GM04503 (cell line): ENCODE data around the gene CNOT11.
"Not testable (repeated sequence)": the region's sequence is repeated elsewhere in the genome, so short reads cannot be mapped to it uniquely, and the experiment has no call there.

Source experiments
- DNase-seq: peaks from one replicate; pipeline ENCODE4 v3.0.0-alpha.2; 2012; ENCODE audit warnings: low read depth

The CNOT11 gene

DNA sequence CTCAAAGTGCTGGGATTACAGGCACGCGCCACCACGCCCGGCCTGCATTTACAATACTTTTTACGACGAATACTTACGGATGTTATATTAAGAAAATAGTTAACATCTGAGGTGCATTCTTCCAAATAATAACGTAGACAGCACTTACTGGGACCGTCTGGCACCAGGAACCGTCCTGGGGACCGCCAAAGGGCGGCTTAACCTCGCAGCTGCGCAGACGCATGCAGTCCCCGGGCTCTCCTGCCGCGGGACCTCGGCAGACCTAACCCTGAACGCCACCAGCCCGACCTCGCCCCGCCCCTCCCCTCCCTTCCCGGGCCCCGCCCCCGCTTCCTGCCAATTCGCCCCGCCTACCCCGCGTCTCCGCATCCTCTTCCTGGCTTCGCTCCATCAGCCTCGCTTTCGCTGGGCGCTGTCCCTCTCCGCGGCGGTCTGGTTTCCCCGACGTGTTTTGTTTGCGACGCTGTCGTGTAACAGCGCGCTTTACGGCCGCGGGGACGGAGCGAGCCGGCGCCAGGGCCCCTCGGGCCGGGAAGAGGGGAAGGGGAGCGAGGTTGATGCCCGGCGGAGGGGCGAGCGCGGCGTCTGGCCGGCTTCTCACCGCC, at the start of gene CNOT11:
Gene CNOT11, plus strand, starts transcription at position 479 of the 605 bp plus-strand sequence. Its CDS starts 79 bp downstream, at position 558.
- peak; percentile 84 for DNase-seq

DNA sequence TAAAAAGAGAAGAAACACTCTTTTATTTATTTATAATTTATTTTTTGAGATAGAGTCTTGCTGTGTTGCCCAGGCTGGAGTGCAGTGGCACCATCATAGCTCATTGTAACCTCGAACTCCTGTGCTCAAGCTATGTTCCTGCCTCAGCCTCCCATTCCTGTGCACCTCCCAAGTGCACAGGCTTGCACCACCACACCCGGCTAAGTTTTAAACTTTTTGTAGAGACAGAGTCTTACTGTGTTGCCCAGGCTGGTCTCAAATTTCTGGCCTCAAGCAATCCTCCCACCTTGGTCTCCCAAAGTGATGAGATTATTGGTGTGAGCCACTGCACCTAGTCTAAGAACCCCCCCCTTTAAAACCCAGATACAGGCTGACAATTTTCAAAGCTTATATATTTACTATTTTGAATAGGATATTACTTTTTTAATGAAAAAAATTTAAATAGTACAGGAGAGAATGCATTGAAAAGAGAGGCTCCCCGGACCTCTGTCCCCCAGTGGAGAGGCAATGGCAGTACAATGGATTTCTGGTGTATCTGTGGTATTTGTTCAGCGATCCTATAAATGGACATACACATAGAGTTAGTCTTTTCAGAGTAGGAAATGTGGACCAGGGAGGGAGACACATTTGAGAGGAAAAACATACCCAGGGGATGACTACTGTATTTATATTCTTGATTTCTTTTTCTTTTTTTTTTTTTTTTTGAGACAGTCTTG, 48.1 kb upstream of the CNOT11 start:
- no peak for DNase-seq

DNA sequence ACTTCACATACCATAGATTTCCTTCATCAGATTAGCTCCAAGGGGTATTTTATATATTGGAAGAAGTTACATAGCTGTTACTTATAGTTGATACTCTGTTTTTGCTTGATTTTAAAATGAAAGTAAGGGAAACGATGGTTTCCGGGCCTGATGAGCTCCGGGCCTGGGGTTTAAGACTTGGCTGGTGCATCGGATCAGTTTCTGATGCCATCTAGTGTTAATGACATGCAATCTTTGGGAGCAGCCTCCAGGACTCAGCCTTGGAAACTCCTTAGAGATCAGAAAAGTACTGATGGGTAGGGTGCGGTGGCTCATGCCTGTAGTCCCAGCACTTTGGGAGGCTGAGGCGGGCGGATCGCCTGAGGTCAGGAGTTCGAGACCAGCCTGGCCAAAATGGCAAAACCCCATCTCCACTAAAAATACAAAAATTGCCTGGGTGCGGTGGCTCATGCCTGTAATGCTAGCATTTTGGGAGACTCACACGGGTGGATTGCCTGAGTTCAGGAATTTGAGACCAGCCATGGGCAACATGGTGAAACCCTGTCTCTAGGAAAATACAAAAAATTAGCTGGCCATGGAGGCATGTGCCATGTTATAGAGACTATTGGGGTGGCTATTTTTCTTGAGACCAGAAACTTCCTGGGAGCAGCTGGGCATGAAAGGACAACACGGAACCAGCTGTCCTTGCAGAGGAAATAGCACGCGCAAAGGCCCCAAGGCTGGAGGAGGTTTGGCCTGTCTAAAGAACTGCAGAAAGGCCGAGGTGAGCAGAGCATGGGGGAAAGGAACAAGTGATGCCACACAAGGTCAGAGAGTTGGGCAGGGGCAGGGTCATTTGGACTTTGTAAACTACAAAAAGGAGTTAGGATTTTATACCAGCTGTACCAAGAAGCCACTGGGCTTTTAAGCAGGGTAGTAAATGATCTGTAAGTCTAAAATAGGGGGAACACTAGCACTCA, 46.9 kb upstream of the CNOT11 start:
- DNase-seq = peak; percentile 45

DNA sequence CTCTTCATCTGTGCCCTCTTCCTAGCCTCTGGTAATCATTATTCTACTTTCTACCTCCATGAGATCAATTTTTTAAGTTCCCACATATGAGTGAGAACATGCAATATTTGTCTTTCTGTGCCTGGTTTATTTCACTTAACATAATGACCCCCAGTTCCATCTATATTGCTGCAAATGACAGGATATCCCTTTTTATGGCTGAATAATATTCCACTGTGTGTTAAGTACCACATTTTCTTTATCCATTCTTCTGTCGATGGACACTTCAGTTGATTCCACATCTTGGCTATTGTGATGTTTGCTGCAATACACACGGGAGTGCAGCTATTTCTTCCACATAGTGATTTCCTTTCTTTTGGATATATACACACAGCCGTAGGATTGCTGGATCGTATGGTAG, 43.9 kb upstream of the CNOT11 start:
- no peak for DNase-seq

DNA sequence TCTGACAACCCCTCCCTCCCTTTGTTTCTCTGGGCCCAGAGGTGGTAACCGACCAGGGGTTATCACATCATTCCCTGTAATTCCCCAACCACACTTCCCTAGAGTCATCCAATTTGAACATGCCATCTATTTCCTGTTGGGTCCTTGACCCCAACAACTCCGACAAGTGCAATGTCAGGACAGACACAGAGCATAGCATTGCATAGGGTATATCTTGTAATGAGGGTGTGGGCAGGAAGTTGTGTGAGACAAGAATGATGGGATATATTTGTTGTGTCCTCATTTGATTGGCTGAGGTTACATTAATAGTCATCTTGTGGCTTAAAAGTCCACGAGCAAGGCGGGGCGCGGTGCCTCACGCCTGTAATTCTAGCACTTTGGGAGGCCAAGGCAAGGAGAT, 33.4 kb upstream of the CNOT11 start:
- DNase-seq = no peak

DNA sequence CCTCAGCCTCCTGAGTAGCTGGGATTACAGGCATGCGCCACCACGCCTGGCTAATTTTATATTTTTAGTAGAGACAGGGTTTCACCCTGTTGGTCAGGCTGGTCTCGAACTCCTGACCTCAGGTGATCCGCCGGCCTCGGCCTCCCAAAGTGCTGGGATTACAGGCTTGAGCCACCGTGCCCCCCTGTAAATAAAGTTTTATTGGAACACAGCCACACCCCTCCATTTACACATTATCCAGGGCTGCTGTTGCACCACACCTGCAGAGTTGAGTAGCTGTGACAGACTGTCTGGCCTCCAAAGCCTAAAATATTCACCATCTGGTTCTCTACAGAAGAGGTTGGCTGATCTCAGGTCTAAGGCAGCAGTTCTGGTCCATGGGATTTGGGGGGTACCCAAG, 32.6 kb upstream of the CNOT11 start:
- DNase-seq = not testable (repeated sequence)

DNA sequence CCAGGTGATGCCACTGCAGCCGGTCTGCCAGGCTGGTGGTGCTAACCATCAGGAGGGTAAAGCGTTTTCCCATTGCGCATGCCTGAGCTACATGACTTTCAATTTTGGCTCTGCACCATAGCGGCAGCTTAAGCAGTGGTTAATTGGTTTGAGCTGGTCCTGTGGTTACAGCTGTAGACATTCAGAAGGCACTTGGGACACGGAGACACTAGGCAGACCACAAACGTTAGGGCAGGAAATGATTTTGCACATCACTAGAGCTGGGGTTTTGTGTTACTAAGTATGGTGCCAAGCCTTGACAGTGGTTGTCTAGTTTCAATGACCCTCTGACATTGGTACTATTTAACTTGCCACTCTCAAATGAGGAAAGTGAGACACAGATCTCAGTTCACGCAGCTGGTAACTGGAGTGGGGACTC, 28.9 kb upstream of the CNOT11 start:
- DNase-seq = peak; percentile 51

DNA sequence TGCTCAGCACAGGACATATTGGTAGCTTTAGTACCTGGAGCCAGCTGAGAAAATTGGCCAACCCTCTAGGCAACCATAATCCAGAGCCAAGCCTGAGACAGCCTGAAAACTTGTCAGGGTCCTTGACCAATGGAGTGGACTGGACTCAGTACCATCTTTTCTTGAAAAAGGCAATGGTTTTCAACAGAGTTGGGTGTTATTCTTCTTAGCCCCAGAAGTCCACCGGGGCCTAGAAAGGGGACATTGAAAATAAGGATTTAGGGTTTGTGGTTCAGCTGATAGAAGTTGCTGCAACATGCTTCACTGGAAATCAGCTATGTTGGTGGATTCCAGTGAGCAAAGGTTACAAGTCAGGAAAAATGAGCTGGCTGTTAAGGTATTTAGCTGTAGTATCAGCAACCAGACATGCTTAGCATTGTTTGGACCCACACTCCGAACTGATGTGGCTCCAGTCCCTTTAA, 22.1 kb upstream of the CNOT11 start:
- DNase-seq = no peak

DNA sequence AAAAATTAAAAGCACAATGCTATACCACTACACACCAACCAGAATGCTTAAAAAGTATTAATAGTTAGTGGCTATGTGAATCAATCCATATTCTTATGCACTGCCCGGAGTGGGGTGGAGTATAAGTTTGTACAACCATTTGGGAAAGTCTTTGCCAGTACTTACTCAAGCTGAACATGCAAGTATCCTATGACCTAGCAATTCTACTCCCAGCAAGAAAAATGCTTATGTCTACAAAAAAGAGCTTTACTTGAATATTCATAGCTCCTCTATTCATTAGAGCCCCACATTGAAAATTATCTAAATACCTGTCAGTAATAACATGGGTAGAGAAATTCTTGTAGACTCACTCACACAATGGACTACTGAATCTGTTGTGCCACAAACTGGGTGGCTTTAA, 21.4 kb upstream of the CNOT11 start:
- DNase-seq = no peak

DNA sequence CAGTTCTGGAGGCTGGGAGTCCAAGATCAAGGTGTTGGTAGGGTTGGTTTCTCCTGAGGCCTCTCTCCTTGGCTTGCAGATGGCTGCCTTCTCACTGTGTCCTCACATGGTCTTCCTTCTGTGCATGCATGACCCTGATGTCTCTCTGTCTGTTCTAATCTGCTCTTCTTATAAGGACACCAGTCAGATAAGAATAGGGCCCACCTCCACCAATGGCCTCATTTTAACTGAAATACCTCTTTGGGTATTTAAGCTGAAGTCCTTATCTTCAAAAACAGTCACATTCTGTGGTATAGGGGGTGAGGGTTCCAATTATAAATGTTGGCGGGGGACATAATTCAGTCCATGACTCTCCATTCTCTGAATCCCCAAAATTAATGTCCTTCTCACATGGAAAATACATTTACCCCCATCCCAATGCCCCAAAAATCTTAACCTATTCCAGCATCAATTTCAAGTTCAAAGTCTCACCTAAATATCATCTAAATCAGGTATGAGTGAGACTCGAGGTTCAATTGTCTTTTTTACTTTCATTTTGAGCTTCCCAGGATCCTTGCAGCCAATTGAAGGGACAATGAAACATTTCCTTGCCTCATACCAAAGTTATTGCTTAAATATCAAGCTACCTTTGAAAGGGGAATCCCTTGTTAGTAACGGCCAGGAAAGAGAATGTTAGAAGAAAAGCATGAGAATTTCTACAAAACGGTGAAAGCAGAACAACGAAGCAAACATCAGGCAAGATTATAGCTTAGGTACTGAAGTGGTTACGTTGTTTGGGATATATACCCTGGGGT, 20.6 kb upstream of the CNOT11 start:
- no peak for DNase-seq

DNA sequence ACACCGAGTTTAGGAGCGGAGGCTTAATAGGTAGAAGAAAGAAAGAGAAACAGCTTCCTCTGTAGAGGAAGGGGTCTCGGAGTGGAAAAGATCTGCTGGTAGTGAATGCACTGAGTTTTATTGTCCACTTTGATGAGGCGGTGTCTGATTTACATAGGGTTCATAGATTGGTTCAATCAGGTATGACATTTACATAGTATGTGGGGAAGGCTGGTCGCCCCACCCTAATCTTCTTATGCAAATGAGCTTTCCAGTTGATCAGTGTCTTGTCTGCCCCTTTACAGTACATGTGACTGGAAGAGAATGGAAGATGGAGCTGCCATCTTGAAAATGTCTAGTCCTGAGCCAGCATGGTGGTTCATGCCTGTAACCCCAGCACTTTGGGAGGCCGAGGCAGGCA, 19.9 kb upstream of the CNOT11 start:
- no peak for DNase-seq

DNA sequence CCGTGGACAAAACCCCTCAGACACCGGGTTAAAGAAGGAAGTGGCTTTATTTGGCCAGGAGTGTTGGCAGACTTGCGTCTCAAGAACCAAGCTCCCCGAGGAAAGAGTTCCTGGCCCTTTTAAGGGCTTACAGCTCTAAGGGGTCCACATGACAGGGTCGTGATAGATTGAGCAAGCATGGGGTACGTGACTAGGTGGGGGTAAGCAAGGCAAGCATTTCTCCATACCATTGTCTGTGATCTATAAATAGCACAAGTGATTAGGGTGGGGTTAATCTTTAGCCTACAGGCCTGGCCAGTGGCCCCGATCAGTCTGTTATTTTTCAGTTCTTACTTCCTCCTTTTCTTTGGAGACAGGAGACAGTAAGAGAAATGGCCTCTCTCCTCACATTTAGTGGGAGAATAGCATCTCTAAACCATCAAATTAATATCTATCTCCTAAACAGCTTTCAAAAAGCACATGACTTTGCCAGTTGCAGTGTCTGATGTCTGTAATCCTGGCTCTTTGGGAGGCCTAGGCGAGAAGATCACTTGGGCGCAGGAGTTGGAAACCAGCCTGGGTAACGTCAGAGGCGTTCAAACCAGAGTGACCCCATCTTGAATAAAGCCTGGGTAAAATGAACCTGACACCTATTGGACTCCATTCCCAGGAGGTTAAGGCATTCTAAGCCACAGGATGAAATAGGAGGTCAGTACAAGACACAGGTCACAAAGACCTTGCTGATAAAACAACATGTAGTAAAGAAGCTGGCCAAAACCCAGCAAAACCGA, 18.3 kb upstream of the CNOT11 start:
- no peak for DNase-seq

DNA sequence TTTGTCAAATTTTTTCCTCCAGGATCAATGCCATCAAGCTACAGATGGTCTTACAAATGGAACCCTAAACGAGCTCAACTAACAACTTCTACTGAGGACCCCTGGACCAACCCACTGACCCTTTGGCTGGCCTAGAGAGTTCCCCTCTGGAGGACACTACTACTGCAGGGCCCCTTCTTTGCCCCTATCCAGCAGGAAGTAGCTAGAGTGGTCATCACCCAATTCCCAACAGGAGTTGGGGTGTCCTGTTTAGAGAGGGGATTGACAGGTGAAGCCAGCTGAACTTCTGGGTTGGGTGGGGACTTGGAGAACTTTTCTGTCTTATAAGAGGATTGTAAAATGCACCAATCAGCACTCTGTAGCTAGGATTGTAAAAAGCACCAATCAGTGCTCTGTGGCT, 16.7 kb upstream of the CNOT11 start:
- DNase-seq = not testable (repeated sequence)

DNA sequence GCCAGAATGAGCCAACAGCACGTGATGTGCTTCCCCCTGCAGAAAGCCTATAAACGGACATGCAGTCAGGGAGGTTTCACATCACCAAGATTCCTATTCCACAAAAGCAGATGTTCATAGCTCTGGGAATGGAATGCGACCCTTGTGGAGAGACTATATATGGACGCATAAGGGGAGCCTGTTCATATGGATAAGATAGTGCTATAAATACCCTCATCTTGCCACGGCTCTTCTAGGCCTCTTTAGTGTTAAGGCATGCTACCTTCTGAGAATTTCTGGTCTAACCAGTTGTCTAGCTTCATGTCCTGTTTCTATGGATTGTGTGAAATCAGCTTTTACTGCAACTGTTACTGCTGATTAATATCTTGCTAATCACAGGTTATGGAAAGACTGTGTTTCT, 14.7 kb upstream of the CNOT11 start:
- not testable (repeated sequence) for DNase-seq

DNA sequence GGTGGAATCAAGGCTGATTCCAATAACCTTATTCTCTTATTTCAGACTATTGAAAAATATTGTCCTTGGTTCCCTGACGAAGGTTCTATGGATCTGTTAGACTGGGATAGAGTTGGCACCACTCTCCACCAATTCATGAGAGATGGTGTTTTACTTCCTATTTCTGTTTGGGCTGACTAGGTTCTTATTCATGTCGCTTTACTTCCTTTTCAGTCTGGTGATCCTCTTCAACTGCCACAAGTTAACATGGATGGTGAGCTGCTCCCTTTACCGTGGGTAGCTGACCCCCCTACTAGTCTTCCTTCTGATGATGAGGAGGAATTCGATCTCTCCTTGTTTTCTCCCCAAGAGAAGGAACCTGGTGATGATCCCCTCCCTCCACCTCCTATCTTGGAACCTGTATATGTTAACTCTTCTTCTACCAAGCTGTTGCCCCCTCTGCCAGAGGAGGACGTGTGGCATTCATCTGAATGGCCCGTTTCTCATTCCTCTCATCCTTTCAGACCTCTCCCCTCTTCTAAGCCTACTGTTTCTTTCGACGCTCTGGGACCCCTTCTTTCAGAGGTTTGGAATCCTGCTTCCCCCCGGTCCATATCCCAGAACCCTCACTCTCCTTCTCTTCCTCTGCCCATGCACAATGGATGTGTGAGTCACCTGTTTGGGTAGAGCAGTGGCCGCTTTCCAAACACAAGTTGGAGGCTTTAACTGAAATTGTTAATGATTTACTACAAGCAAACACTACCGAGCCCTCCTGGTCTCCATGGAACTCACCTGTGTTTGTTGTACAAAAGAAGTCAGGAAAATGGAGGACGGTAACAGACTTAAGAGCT, 13.5 kb upstream of the CNOT11 start:
- no peak for DNase-seq

DNA sequence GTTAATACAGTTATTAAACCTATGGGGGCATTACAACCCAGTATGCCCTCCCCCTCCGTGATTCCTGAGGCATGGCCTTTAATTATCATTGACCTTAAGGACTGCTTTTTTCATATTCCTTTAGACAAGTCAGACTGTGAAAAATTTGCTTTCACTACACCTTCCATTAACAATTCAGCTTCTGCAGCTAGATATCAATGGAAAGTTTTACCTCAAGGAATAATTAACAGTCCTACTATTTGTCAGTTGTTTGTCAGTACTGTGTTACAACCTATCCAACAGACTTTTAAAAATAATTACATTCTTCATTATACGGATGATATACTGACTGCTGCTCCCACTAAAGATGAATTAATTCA, 12.9 kb upstream of the CNOT11 start:
- DNase-seq = not testable (repeated sequence)

DNA sequence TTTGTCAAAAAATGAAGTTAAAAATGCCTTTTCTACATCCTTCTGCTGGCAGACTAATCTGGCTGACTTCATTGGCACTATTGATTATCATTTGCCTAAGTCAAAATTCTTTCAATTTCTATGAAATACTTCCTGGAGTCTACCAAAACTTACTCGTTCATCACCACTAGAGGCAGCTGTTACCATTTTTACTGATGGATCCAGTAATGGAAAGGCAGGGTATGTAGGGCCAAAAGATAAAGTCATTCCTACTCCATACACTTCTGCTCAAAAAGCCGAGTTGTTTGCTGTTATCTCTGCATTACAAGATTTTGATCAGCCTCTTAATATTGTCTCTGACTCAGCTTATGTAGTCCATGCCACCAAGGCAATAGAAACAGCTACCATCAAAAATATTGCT, 12.0 kb upstream of the CNOT11 start:
- not testable (repeated sequence) for DNase-seq

DNA sequence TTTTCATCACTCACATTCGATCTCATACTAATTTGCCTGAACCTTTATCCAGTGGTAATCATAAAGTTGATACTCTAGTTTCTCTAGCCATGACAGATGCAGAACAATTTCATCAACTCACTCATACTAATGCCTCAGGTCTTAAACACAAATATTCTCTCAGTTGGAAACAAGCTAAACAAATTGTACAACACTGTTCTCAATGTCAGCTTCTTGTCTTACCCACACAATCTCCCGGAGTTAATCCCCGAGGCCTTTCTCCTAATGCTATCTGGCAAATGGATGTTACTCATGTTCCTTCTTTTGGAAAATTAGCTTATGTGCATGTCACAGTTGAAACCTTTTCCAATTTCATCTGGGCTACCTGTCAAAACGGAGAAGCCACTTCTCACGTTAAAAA, 11.5 kb upstream of the CNOT11 start:
- no peak for DNase-seq

DNA sequence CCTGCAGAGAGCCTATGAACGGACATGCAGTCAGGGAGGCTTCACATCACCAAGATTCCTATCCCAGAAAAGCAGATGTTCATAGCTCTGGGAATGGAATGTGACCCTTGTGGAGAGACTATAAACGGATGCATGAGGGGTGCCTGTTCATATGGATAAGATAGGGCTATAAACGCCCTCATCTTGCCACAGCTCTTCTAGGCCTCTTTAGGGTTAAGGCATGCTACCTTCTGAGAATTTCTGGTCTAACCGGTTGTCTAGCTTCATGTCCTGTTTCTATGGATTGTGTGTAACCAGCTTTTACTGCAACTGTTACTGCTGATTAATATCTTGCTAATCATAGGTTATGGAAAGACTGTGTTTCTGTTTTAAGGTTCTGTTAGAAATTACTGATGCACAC, 8.3 kb upstream of the CNOT11 start:
- not testable (repeated sequence) for DNase-seq

DNA sequence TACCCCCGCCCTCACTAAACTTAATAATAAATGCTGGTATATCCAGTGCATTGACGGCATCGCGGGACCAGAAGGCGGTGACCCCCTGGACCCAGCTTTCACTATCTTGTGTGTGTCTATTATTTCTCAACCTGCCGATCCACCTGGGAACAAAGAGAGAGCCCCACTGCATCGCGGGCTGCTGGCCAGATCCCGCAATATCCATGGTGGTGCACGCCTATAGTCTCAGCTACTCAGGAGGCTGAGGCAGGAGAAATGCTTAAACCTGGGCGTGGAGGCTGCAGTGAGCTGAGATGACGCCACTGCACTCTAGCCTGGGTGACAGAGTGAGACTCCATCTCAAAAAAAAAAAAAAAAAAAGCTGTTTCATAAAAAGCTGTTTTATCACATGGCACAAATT, 7.8 kb upstream of the CNOT11 start:
- not testable (repeated sequence) for DNase-seq
